ENCODE data around the gene STXBP6. TPM values are rescaled to one million over a fixed set of nuclear protein-coding genes. Genes with fewer than 3 reads are reported as not detected.

STXBP6 gene
- total RNA-seq, 1 experiment from 2014 or later, result 32.2 TPM

GRCh38 chr14:24840204-24840893, 209.6 kb downstream of the STXBP6 start:
- no peak overlapping the region for H3K4me3 ChIP-seq (ENCODE audit: low read depth, low read length)
- no peaks in the 10 kb centered on the region for H3K27me3 ChIP-seq (replicated peaks; ENCODE audit: control insufficient read depth, insufficient read depth, low read length)
- TF ChIP-seq CTCF (IDR thresholded peaks at IDR 0.05; ENCODE audit: insufficient read depth in 1 of 2, low read depth in 1 of 2, low read length in 1 of 2, severe bottlenecking in 1 of 2, unreplicated experiment in 1 of 2), result no peak
- H3K4me1 ChIP-seq, result peaks cover 63% of the 10 kb centered on the region
- H3K9me3 ChIP-seq, result no peaks in the 10 kb centered on the region
- H3K27ac Mint-ChIP-seq (ENCODE audit: unreplicated experiment), result peak overlapping the region; percentile 82
- H3K4me1 Mint-ChIP-seq (ENCODE audit: low read depth, unreplicated experiment), result peaks cover 36% of the 10 kb centered on the region
- intact Hi-C loops (cut with micrococcal nuclease; ENCODE audit: unreplicated experiment), result no loop called here
- ChIA-PET CTCF (interaction anchor here (1.1 to 2.1 kb wide), 4 partner anchors 21 to 152 kb away, joined by 3 to 11 read pairs (median 4); no protein-coding TSS in a partner anchor), POLR2A (interaction anchor here (1.1 kb wide), 1 partner anchor 22 kb away, joined by 7 read pairs; no protein-coding TSS in a partner anchor)
- H3K27me3 Mint-ChIP-seq (ENCODE audit: insufficient read depth, unreplicated experiment), result no peaks in the 10 kb centered on the region
- H3K9me3 Mint-ChIP-seq (ENCODE audit: unreplicated experiment), result no peaks in the 10 kb centered on the region
- H3K36me3 Mint-ChIP-seq (ENCODE audit: insufficient read depth, unreplicated experiment), result peaks cover 12% of the 10 kb centered on the region
- BruUV-seq (replicated peaks), result TSS peak; percentile 52
- no peaks in the 10 kb centered on the region for H3K36me3 ChIP-seq (ENCODE audit: control insufficient read depth, insufficient read depth, low read length)
- peak in 1 of 2 experiments; percentile 18 for DNase-seq
- peak overlapping the region; percentile 49 for H3K4me3 Mint-ChIP-seq (ENCODE audit: unreplicated experiment)

GRCh38 chr14:24839617-24840203, 210.2 kb downstream of the STXBP6 start:
- Mint-ChIP-seq H3K4me3 (ENCODE audit: unreplicated experiment) (peak overlapping the region; percentile 49), H3K4me1 (ENCODE audit: low read depth, unreplicated experiment) (peaks cover 36% of the 10 kb centered on the region), H3K27ac (ENCODE audit: unreplicated experiment) (peak overlapping the region; percentile 82), H3K27me3 (ENCODE audit: insufficient read depth, unreplicated experiment) (no peaks in the 10 kb centered on the region), H3K36me3 (ENCODE audit: insufficient read depth, unreplicated experiment) (peaks cover 18% of the 10 kb centered on the region), H3K9me3 (ENCODE audit: unreplicated experiment) (no peaks in the 10 kb centered on the region)
- no peaks in the 10 kb centered on the region for H3K27me3 ChIP-seq (replicated peaks; ENCODE audit: control insufficient read depth, insufficient read depth, low read length)
- intact Hi-C loops (cut with micrococcal nuclease; ENCODE audit: unreplicated experiment), result loop anchor here (1.0 to 2.0 kb wide), 4 partner anchors 21 to 143 kb away; no protein-coding TSS in a partner anchor
- H3K4me1 ChIP-seq, result peaks cover 63% of the 10 kb centered on the region
- no TSS peak for BruUV-seq (replicated peaks)
- no peak for TF ChIP-seq CTCF (IDR thresholded peaks at IDR 0.05; ENCODE audit: insufficient read depth in 1 of 2, low read depth in 1 of 2, low read length in 1 of 2, severe bottlenecking in 1 of 2, unreplicated experiment in 1 of 2)
- peak; percentile 53 to 57 for DNase-seq
- no peaks in the 10 kb centered on the region for H3K36me3 ChIP-seq (ENCODE audit: control insufficient read depth, insufficient read depth, low read length)
- no peaks in the 10 kb centered on the region for H3K9me3 ChIP-seq
- no peak overlapping the region for H3K4me3 ChIP-seq (ENCODE audit: low read depth, low read length)
- ChIA-PET CTCF (interaction anchor here (0.6 to 2.1 kb wide), 5 partner anchors 21 to 153 kb away, joined by 3 to 11 read pairs (median 3); no protein-coding TSS in a partner anchor), POLR2A (interaction anchor here (0.5 to 1.1 kb wide), 2 partner anchors 21 to 22 kb away, joined by 3 to 7 read pairs (median 4); no protein-coding TSS in a partner anchor)

- Mint-ChIP-seq H3K4me3 (ENCODE audit: unreplicated experiment) (peak overlapping the region; percentile 49), H3K4me1 (ENCODE audit: low read depth, unreplicated experiment) (peaks cover 36% of the 10 kb centered on the region), H3K9me3 (ENCODE audit: unreplicated experiment) (no peaks in the 10 kb centered on the region), H3K27me3 (ENCODE audit: insufficient read depth, unreplicated experiment) (no peaks in the 10 kb centered on the region), H3K27ac (ENCODE audit: unreplicated experiment) (peak overlapping the region; percentile 82), H3K36me3 (ENCODE audit: insufficient read depth, unreplicated experiment) (peaks cover 23% of the 10 kb centered on the region)
- CTCF ChIA-PET, result interaction anchor here (0.6 to 2.1 kb wide), 5 partner anchors 21 to 154 kb away, joined by 3 to 11 read pairs (median 3); no protein-coding TSS in a partner anchor
- POLR2A ChIA-PET, result interaction anchor here (0.5 to 0.9 kb wide), 2 partner anchors 21 to 22 kb away, joined by 3 to 4 read pairs; no protein-coding TSS in a partner anchor
- peak in 1 of 2 experiments; percentile 36 for DNase-seq
- Histone ChIP-seq H3K27me3 (replicated peaks; ENCODE audit: control insufficient read depth, insufficient read depth, low read length) (no peaks in the 10 kb centered on the region), H3K36me3 (ENCODE audit: control insufficient read depth, insufficient read depth, low read length) (no peaks in the 10 kb centered on the region), H3K4me1 (peaks cover 61% of the 10 kb centered on the region), H3K4me3 (ENCODE audit: low read depth, low read length) (no peak overlapping the region), H3K9me3 (no peaks in the 10 kb centered on the region)
- TSS peak; percentile 32 for BruUV-seq (replicated peaks)
- no peak for TF ChIP-seq CTCF (IDR thresholded peaks at IDR 0.05; ENCODE audit: insufficient read depth in 1 of 2, low read depth in 1 of 2, low read length in 1 of 2, severe bottlenecking in 1 of 2, unreplicated experiment in 1 of 2)
- intact Hi-C loops (cut with micrococcal nuclease; ENCODE audit: unreplicated experiment), result loop anchor here (1.0 to 2.0 kb wide), 4 partner anchors 21 to 143 kb away; no protein-coding TSS in a partner anchor
Measured at GRCh38 chr14:24838945-24839616, 210.9 kb downstream of the STXBP6 start.

Data from Caco-2 (cell line).